ENCODE measurements around the gene GALC.
A peak's percentile ranks its signal among the peaks of the same experiment; 100 is the strongest.

GALC gene

GRCh38 chr14:88004506-88005036 lies 11.6 kb upstream of the GALC start:
- Histone ChIP-seq H4K20me1 (ENCODE audit: insufficient read depth, low read length) (no peaks in the 10 kb centered on the region), H3K27ac (ENCODE audit: low read length) (no peak overlapping the region), H3K27me3 (ENCODE audit: insufficient read depth, low read length, poor library complexity) (no peaks in the 10 kb centered on the region), H3K36me3 (ENCODE audit: insufficient read depth, low read length) (no peaks in the 10 kb centered on the region), H3K4me3 (ENCODE audit: low read depth in 1 of 2, low read length in 2 of 2) (no peak overlapping the region), H3K4me1 (ENCODE audit: insufficient read depth, low read length) (peaks cover 64% of the 10 kb centered on the region), H3K9me3 (ENCODE audit: insufficient read depth, low read length, severe bottlenecking) (no peaks in the 10 kb centered on the region), H3K4me2 (ENCODE audit: insufficient read depth, low read length) (0 out of 2 replicates have a peak overlapping the region, but pooled peaks have one; percentile 79), H3K9ac (ENCODE audit: low read depth, low read length) (no peak overlapping the region), H3K79me2 (ENCODE audit: insufficient read depth, low read length) (peaks cover 23% of the 10 kb centered on the region), H2AFZ (ENCODE audit: low read depth, low read length) (no peak overlapping the region)
- ATAC-seq (ENCODE audit: insufficient read depth, low read depth): no peak
- no peak for TF ChIP-seq CTCF (IDR thresholded peaks at IDR 0.05; ENCODE audit: borderline replicate concordance, extremely low read depth, low read length, poor library complexity, severe bottlenecking)
- no peak for TF ChIP-seq EZH2 (IDR thresholded peaks at IDR 0.05; ENCODE audit: borderline replicate concordance, low read depth, low read length, severe bottlenecking)
- DNase-seq: no peak

GRCh38 chr14:88003425-88003824 lies 10.4 kb upstream of the GALC start:
- H3K36me3 ChIP-seq (ENCODE audit: insufficient read depth, low read length): no peaks in the 10 kb centered on the region
- no peaks in the 10 kb centered on the region for H3K9me3 ChIP-seq (ENCODE audit: insufficient read depth, low read length, severe bottlenecking)
- H3K4me2 ChIP-seq (ENCODE audit: insufficient read depth, low read length): no peak overlapping the region
- H3K4me1 ChIP-seq (ENCODE audit: insufficient read depth, low read length): peaks cover 58% of the 10 kb centered on the region
- H3K27ac ChIP-seq (ENCODE audit: low read length): no peak overlapping the region
- DNase-seq (no peak), ATAC-seq (ENCODE audit: insufficient read depth, low read depth) (no peak)
- no peak overlapping the region for H3K4me3 ChIP-seq (ENCODE audit: low read depth in 1 of 2, low read length in 2 of 2)
- H3K9ac ChIP-seq (ENCODE audit: low read depth, low read length): no peak overlapping the region
- H3K79me2 ChIP-seq (ENCODE audit: insufficient read depth, low read length): peaks cover 12% of the 10 kb centered on the region
- no peaks in the 10 kb centered on the region for H4K20me1 ChIP-seq (ENCODE audit: insufficient read depth, low read length)
- no peak for TF ChIP-seq CTCF (IDR thresholded peaks at IDR 0.05; ENCODE audit: borderline replicate concordance, extremely low read depth, low read length, poor library complexity, severe bottlenecking)
- no peak for TF ChIP-seq EZH2 (IDR thresholded peaks at IDR 0.05; ENCODE audit: borderline replicate concordance, low read depth, low read length, severe bottlenecking)
- no peaks in the 10 kb centered on the region for H3K27me3 ChIP-seq (ENCODE audit: insufficient read depth, low read length, poor library complexity)
- H2AFZ ChIP-seq (ENCODE audit: low read depth, low read length): no peak overlapping the region

- peak overlapping the region; percentile 58 for H3K27ac ChIP-seq (ENCODE audit: low read length)
- TF ChIP-seq CTCF (IDR thresholded peaks at IDR 0.05; ENCODE audit: borderline replicate concordance, extremely low read depth, low read length, poor library complexity, severe bottlenecking): no peak
- no peak for TF ChIP-seq EZH2 (IDR thresholded peaks at IDR 0.05; ENCODE audit: borderline replicate concordance, low read depth, low read length, severe bottlenecking)
- H4K20me1 ChIP-seq (ENCODE audit: insufficient read depth, low read length): no peaks in the 10 kb centered on the region
- peak; percentile 47 for ATAC-seq (ENCODE audit: insufficient read depth, low read depth)
- H3K4me2 ChIP-seq (ENCODE audit: insufficient read depth, low read length): 0 out of 2 replicates have a peak overlapping the region, but pooled peaks have one; percentile 10
- H2AFZ ChIP-seq (ENCODE audit: low read depth, low read length): peak overlapping the region; percentile 41; the same call in 1 of the 2 replicates
- H3K79me2 ChIP-seq (ENCODE audit: insufficient read depth, low read length): peaks cover 5% of the 10 kb centered on the region
- no peaks in the 10 kb centered on the region for H3K27me3 ChIP-seq (ENCODE audit: insufficient read depth, low read length, poor library complexity)
- no peak overlapping the region for H3K4me3 ChIP-seq (ENCODE audit: low read depth in 1 of 2, low read length in 2 of 2)
- DNase-seq: peak; percentile 73
- no peaks in the 10 kb centered on the region for H3K36me3 ChIP-seq (ENCODE audit: insufficient read depth, low read length)
- H3K4me1 ChIP-seq (ENCODE audit: insufficient read depth, low read length): peaks cover 49% of the 10 kb centered on the region
- no peak overlapping the region for H3K9ac ChIP-seq (ENCODE audit: low read depth, low read length)
- H3K9me3 ChIP-seq (ENCODE audit: insufficient read depth, low read length, severe bottlenecking): no peaks in the 10 kb centered on the region
Observed at GRCh38 chr14:88002421-88003075, 9.6 kb upstream of the GALC start.

Measured in DND-41 (cell line).